GM12891 (cell line): ENCODE data around the gene DNAJA1.

Experiments used
- POLR2A ChIP-seq: IDR thresholded peaks from 2 replicates; pipeline ENCODE4 v1.6.1; 2011; ENCODE audit warnings: low read depth, low read length, control low read depth
- POLR2AphosphoS5 ChIP-seq: IDR thresholded peaks from 2 replicates; pipeline ENCODE4 v1.6.1; 2011; ENCODE audit warnings: low read depth, low read length, control low read depth
- POU2F2 ChIP-seq: IDR thresholded peaks from 2 replicates; pipeline ENCODE4 v1.6.1; 2011; ENCODE audit warnings: low read depth, mild to moderate bottlenecking, control low read depth, low read length, moderate library complexity
- TAF1 ChIP-seq: IDR thresholded peaks from 2 replicates; pipeline ENCODE4 v1.6.1; 2011; ENCODE audit warnings: low read depth, low read length, control low read depth

DNA sequence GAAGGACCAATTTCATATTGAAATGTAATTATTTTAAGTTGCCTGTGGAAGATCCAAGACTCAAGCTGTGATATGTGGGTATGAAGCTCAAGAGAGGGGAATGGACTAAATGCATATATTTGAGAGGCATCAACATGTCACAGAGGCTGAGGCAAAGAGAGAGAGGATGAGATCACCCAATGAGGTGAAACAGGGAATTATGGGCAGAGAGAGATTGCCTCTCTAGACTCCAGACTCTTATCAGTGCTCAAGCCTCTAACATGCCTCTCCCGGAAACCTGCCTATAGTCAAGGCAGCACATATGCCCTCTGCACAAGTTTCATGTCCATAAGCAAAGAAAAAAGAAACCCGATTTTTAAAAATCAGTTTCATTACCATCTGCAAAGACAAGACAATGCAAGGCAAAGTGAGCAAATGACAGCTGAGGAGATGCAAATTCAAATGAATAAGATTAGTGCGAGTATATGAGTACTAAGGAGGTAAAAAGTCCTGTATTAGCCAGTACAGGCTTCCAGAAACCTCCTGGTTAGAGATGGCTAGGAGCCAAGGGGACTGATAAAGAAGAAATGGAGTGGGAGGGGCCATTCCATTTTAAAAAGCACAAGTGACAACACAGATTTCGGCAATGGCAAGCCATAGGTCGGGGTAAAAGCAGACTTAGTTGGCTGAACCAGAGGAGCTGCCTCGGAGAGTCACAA, 33.0 kb upstream of the DNAJA1 start:
- TF ChIP-seq POLR2AphosphoS5 (no peak), POLR2A (no peak), TAF1 (no peak), POU2F2 (no peak)
